Measurements from ENCODE around the gene PRKCE. TPM values are rescaled to one million over a fixed set of nuclear protein-coding genes. Genes with fewer than 3 reads are reported as not detected.
"Not testable (repeated sequence)": the region's sequence is repeated elsewhere in the genome, so short reads cannot be mapped to it uniquely, and the experiment has no call there.

The PRKCE gene
- total RNA-seq, 1 donor from 2014 or later, result 4.6 TPM

DNA sequence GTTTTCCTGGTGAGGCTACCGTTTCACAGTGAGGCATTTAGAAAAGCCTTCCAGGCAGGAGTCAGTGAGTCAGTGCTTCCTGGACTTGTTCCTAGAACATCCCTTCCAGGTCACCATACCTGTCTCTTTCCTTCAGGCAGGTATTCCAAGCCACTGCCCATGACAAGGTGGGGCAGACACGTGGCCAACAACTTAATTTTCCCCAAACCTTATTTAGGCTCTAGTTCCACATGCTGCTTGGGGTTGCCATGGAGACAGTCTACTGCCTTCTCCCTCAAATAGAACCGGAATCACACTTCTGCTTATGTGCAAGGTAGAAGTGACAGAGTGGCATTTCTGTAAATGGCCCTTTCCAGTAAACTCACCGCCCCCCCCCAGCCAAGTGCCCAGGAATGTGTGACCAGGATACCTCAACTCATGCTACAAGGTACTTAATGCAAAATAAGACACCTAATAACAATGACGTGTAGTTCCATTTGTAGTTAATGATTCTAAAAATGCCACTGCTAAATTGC, 258.3 kb downstream of the PRKCE start:
- intact Hi-C loops (cut with DNase I), result no loop called here
- no peaks in the 10 kb centered on the region for H3K9me3 ChIP-seq
- H3K4me3 ChIP-seq, result no peak overlapping the region
- TF ChIP-seq, protein P1, sequence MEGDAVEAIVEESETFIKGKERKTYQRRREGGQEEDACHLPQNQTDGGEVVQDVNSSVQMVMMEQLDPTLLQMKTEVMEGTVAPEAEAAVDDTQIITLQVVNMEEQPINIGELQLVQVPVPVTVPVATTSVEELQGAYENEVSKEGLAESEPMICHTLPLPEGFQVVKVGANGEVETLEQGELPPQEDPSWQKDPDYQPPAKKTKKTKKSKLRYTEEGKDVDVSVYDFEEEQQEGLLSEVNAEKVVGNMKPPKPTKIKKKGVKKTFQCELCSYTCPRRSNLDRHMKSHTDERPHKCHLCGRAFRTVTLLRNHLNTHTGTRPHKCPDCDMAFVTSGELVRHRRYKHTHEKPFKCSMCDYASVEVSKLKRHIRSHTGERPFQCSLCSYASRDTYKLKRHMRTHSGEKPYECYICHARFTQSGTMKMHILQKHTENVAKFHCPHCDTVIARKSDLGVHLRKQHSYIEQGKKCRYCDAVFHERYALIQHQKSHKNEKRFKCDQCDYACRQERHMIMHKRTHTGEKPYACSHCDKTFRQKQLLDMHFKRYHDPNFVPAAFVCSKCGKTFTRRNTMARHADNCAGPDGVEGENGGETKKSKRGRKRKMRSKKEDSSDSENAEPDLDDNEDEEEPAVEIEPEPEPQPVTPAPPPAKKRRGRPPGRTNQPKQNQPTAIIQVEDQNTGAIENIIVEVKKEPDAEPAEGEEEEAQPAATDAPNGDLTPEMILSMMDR (IDR thresholded peaks at IDR 0.05), result no peak
- H3K36me3 ChIP-seq, result no peaks in the 10 kb centered on the region
- H3K27me3 ChIP-seq, result no peaks in the 10 kb centered on the region
- H3K4me1 ChIP-seq, result no peaks in the 10 kb centered on the region
- H3K27ac ChIP-seq, result no peak overlapping the region
- DNase-seq (ENCODE audit: low spot score in 2 of 2), result no peak

DNA sequence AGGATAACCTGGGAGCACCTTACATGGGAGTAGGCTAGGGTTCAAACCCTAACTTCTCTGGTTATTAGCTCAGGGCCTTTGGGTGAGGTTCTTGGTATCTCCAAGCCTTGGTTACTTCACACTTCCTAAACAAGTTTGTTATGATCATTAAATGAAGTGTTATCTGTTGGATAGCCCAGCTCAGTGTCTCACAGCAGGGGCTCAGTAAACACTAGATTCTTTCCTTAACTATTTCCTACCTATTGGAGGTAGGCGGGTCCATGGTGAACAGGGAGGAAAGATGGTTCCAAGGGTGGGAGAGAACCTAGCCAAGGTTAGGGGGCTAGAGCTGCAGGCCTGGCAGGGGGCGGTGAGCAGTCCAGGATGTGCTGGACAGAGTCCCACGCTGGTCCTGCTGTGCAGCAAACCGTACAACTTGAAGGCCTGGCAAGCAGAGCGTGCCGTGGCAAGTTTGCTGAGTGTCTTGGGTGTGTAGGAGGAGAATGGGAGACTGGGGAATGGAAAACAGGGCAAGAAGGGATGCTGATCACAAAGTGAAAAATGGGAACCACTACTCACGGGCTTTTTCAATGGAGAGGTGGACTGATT, 259.1 kb downstream of the PRKCE start:
- no peaks in the 10 kb centered on the region for H3K9me3 ChIP-seq
- no peak overlapping the region for H3K4me3 ChIP-seq
- intact Hi-C loops (cut with DNase I), result no loop called here
- no peaks in the 10 kb centered on the region for H3K27me3 ChIP-seq
- H3K36me3 ChIP-seq, result no peaks in the 10 kb centered on the region
- H3K27ac ChIP-seq, result no peak overlapping the region
- DNase-seq (ENCODE audit: low spot score in 2 of 2), result no peak
- TF ChIP-seq, protein P1 (IDR thresholded peaks at IDR 0.05), result no peak
- no peaks in the 10 kb centered on the region for H3K4me1 ChIP-seq

DNA sequence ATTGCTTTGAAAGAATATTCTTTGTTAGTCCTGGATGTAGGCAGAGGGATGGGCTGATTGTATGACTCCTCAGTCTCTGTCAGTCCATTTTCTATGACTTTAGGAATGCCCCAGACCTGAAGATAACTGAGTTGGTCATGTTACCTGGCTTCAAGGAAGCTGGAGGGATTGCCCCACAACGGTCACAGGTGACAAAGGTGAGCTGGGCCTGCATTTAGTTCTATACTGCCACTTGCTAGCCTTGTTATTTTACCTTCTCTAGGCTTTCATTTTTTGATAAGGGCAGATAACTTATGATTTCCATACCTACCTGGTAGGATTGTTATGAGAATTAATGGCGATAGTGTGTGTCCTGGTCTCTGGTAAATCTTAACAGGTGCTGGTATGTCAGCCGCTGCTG, 260.1 kb downstream of the PRKCE start:
- no peaks in the 10 kb centered on the region for H3K4me1 ChIP-seq
- DNase-seq (ENCODE audit: low spot score in 2 of 2), result no peak
- no peak overlapping the region for H3K27ac ChIP-seq
- no peaks in the 10 kb centered on the region for H3K9me3 ChIP-seq
- intact Hi-C loops (cut with DNase I), result no loop called here
- TF ChIP-seq, protein P1 (IDR thresholded peaks at IDR 0.05), result no peak
- no peaks in the 10 kb centered on the region for H3K27me3 ChIP-seq
- H3K36me3 ChIP-seq, result no peaks in the 10 kb centered on the region
- no peak overlapping the region for H3K4me3 ChIP-seq

DNA sequence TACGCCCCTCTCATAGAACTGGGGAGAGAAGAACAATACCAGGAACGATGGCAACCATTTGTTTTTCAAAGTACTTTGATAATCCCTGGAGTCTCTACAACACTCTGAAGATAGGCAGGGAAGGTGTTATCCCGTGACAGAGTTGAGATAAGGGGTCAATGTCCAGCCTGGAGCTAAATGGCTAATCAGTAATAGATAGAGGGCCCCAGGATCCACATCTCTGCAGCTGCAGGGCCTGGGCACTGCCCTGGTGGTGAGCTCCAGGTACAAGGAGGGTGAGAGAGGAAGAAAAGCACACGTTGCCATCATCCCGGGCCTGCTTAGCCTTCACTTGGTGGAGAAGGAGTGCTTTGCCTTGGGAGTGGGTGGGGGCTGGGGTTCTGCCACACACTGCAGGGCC, 260.6 kb downstream of the PRKCE start:
- no peak for DNase-seq (ENCODE audit: low spot score in 2 of 2)
- H3K27me3 ChIP-seq, result no peaks in the 10 kb centered on the region
- H3K27ac ChIP-seq, result no peak overlapping the region
- no peaks in the 10 kb centered on the region for H3K36me3 ChIP-seq
- no peaks in the 10 kb centered on the region for H3K9me3 ChIP-seq
- no peaks in the 10 kb centered on the region for H3K4me1 ChIP-seq
- TF ChIP-seq, protein P1 (IDR thresholded peaks at IDR 0.05), result no peak
- intact Hi-C loops (cut with DNase I), result no loop called here
- H3K4me3 ChIP-seq, result no peak overlapping the region

DNA sequence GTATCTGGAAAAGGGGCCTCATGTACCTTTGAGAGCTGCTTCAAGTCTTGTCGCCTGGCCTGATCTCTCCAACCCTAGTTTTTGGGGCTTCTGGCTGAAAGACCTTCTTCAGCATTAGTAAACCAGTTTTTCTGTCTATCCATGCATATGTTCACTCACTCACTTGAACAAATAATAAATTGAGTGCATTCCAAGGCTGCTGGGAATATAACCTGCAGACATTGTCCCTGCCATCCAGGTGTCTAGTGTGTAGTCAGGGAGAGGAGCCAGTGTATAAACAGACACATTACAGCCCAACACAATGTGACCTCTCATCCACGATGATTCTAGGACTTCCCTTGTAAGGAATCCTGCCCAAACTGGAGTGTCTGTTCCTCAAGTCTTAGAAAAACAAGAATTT, 262.1 kb downstream of the PRKCE start:
- DNase-seq (ENCODE audit: low spot score in 2 of 2), result no peak
- Histone ChIP-seq H3K27ac (no peak overlapping the region), H3K9me3 (no peaks in the 10 kb centered on the region), H3K4me1 (no peaks in the 10 kb centered on the region), H3K4me3 (no peak overlapping the region), H3K27me3 (no peaks in the 10 kb centered on the region), H3K36me3 (no peaks in the 10 kb centered on the region)
- TF ChIP-seq, protein P1 (IDR thresholded peaks at IDR 0.05), result no peak
- intact Hi-C loops (cut with DNase I), result no loop called here

DNA sequence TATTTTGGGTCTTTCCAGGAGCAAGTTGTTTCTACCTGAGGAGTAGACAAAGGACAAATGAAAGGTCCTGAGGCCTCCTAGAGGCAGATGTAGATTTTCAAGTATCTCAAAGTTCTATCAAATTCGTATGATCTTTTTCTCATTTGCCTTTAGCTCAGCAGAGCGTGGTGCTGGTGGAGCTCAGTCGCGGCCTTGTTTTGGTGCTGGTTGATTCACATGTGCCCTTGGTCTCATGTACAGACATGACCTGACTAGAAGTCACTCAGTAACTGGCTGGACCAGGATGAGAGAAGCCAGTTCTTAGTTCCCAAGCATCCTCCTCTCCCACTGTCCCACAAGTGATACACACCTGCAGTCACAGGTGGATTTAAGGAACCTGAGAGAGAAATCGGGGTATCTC, 264.0 kb downstream of the PRKCE start:
- TF ChIP-seq, protein P1 (IDR thresholded peaks at IDR 0.05), result no peak
- H3K4me1 ChIP-seq, result no peaks in the 10 kb centered on the region
- intact Hi-C loops (cut with DNase I), result no loop called here

DNA sequence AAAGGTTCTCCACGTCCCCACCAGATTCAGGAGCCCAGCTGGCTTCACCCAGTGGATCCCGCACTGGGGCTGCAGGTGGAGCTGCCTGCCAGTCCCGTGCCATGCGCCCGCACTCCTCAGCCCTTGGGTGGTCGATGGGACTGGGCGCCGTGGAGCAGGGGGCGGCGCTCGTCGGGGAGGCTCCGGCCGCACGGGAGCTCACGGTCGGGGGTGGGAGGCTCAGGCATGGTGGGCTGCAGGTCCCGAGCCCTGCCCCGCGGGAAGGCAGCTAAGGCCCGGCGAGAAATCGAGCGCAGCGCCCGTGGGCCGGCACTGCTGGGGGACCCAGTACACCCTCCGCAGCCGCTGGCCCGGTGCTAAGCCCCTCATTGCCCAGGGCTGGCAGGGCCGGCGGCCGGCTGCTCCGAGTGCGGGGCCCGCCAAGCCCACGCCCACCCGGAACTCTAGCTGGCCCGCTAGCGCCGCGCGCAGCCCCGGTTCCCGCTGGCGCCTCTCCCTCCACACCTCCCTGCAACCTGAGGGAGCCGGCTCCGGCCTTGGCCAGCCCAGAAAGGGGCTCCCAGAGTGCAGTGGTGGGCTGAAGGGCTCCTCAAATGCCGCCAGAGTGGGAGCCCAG, 266.2 kb downstream of the PRKCE start:
- H3K4me3 ChIP-seq; DNase-seq (ENCODE audit: low spot score in 2 of 2); H3K36me3 ChIP-seq; H3K27ac ChIP-seq; H3K9me3 ChIP-seq; H3K4me1 ChIP-seq; intact Hi-C loops (cut with DNase I); H3K27me3 ChIP-seq: not testable (repeated sequence)

More for the DNA sequence above, 264.0 kb downstream of the PRKCE start:
- no peak overlapping the region for H3K4me3 ChIP-seq
- H3K27me3 ChIP-seq, result no peaks in the 10 kb centered on the region
- H3K36me3 ChIP-seq, result no peaks in the 10 kb centered on the region
- no peak overlapping the region for H3K27ac ChIP-seq
- DNase-seq (ENCODE audit: low spot score in 2 of 2), result no peak
- H3K9me3 ChIP-seq, result no peaks in the 10 kb centered on the region

All from ascending aorta (tissue), 2 donors.